Stimulated activated CD8-positive, alpha-beta memory T cell treated with anti-CD3 and anti-CD28 coated beads, Interleukin-12 subunit alpha, Interleukin-12 subunit beta, amount 100 ng/mL, for 1 hour (primary cell): ENCODE results near the gene MEIS2.

ENCODE experiments used
- DNase-seq: peaks from one replicate; pipeline ENCODE4 v3.0.0-alpha.2; 2020; ENCODE audit warnings: low read depth

MEIS2 gene

GRCh38 chr15:36877294-36877693 lies 223.1 kb downstream of the MEIS2 start:
- DNase-seq, result no peak

- no peak for DNase-seq
Observed at GRCh38 chr15:36875740-36876334, 224.5 kb downstream of the MEIS2 start.

GRCh38 chr15:36874930-36875329 lies 225.4 kb downstream of the MEIS2 start:
- no peak for DNase-seq

- no peak for DNase-seq
Observed at GRCh38 chr15:36867436-36867835, 232.9 kb downstream of the MEIS2 start.

- DNase-seq, result no peak
Observed at GRCh38 chr15:36866896-36867295, 233.5 kb downstream of the MEIS2 start.

- DNase-seq, result no peak
Observed at GRCh38 chr15:36863570-36863969, 236.8 kb downstream of the MEIS2 start.

- no peak for DNase-seq
Observed at GRCh38 chr15:36860792-36861191, 239.6 kb downstream of the MEIS2 start.

- no peak for DNase-seq
Observed at GRCh38 chr15:36858423-36858822, 241.9 kb downstream of the MEIS2 start.

GRCh38 chr15:36856339-36856973 lies 243.9 kb downstream of the MEIS2 start:
- no peak for DNase-seq

GRCh38 chr15:36850864-36851263 lies 249.5 kb downstream of the MEIS2 start:
- DNase-seq, result no peak

GRCh38 chr15:36845270-36845669 lies 255.1 kb downstream of the MEIS2 start:
- no peak for DNase-seq

- DNase-seq, result no peak
Observed at GRCh38 chr15:36844534-36844998, 255.8 kb downstream of the MEIS2 start.

GRCh38 chr15:36843822-36844221 lies 256.5 kb downstream of the MEIS2 start:
- DNase-seq, result no peak

GRCh38 chr15:36841193-36841592 lies 259.2 kb downstream of the MEIS2 start:
- no peak for DNase-seq
